Left renal pelvis (tissue), 4 donors: ENCODE measurements around the gene TSPAN31. TPM values are rescaled to one million over a fixed set of nuclear protein-coding genes. Genes with fewer than 3 reads are reported as not detected.
"Not testable (repeated sequence)": the region's sequence is repeated elsewhere in the genome, so short reads cannot be mapped to it uniquely, and the experiment has no call there.

ENCODE experiments used
- DNase-seq, 4 donors: peaks; one replicate each; pipeline ENCODE4 v3.0.0-alpha.2; 2013; ENCODE audit warnings: low read depth in 4 of 4, low spot score in 3 of 4
- polyA plus RNA-seq, 4 donors: library from polyadenylated mRNA; unstranded; fragments of 120-200 nt; gene quantifications; one replicate each; pipeline ENCODE4 v1.2.1, GENCODE V29; 2013; ENCODE audit not compliant: insufficient read length in 4 of 4

Gene TSPAN31
- polyA plus RNA-seq, 4 donors: 67.7 to 108 (median 102) TPM

DNA sequence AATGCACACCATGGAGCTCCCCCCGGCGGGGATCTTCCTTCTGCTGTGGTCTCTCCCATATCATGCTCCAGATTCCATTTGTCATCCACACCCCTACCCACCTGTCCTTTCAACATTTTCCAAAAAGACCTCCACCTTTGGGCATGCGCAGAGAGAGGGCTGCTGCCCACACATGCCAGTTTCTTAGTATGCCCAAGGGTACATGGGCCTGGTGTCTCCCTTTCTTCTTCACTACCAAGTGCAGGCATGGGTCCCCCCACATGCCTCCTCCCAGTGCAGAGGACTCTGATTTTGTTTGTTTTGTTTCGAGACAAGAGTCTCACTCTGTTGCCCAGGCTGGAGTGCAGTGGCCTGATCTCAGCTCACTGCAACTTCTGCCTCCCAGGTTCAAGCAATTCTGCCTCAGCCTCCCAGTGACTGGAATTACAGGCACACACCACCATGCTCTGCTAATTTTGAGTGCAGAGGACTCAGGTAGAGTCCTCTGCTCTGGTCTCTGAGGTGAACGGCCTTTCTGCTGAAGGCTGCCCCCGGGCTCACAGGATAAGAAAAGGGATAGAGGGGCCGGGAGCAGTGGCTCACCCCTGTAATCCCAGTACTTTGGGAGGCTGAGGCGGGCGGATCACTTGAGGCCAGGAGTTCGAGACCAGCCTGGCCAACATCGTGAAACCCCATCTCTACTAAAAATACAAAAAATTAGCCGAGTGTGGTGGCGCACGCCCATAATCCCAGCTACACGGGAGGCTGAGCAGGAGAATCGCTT, 22.8 kb upstream of the TSPAN31 start:
- DNase-seq: not testable (repeated sequence)

DNA sequence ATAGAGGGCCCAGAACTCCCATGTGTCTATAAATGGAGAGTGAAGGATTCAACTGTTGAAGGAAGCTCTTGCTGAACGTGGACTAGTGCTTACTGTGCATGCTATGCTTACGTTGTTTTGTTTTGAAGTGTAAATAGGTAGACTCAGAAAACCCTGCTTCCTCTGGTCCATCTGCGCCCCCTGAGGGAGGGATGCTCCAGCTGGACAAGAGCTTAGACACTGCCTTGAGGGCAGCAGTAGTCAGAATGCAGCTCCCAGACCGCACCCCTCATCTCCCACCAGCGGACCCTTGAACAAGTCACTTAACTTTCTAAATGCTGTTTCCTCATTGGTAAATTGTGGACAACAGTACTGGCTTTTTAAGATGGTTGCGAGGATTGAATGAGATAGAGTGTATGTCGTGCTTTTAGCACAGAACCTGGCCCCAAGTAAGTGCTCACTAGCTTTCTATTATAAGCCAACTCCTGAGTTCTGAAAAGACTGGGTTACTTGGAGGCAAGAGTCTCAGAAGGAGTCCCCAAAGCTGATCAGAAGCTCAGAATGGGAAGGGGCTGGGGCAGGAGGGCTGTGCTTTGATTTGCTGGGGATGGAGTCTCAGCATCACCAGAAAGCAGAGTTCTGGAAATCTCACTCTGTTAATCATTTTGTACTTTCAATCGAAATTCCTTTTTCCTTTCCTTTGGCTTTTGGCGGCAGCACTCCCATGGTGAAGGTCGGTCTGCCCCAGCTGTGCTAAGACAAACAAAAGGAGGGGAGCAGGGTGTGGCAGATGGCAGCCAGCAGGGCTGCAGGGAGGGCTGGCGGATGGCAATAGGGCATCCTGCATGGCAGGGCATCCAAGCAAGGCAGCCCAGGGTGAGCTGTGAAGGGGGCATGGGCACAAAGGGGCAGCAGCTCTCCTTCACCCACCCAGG, 21.9 kb upstream of the TSPAN31 start:
- DNase-seq: no peak

DNA sequence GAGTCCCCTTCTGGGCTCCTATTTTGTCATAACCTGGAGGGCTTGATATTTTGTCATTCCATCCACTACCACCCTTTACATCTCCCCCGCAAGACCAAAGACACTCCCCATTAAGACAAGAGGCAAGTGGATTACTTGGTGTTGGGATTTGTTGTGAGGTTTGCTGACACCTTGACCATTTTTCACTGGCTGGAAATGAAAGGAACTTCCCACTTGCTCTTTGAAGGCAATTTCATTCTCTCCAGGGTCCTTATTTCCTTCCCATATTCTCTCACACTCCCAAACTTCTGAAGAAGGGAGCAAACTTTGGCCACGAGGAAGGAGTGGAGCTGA, 21.2 kb upstream of the TSPAN31 start:
- no peak for DNase-seq

- no peak for DNase-seq
Measured at GRCh38 chr12:57724003-57724935, 20.6 kb upstream of the TSPAN31 start.

GRCh38 chr12:57724936-57725740, 19.7 kb upstream of the TSPAN31 start:
- no peak for DNase-seq

- no peak for DNase-seq
Measured at GRCh38 chr12:57725851-57726150, 19.0 kb upstream of the TSPAN31 start.

DNA sequence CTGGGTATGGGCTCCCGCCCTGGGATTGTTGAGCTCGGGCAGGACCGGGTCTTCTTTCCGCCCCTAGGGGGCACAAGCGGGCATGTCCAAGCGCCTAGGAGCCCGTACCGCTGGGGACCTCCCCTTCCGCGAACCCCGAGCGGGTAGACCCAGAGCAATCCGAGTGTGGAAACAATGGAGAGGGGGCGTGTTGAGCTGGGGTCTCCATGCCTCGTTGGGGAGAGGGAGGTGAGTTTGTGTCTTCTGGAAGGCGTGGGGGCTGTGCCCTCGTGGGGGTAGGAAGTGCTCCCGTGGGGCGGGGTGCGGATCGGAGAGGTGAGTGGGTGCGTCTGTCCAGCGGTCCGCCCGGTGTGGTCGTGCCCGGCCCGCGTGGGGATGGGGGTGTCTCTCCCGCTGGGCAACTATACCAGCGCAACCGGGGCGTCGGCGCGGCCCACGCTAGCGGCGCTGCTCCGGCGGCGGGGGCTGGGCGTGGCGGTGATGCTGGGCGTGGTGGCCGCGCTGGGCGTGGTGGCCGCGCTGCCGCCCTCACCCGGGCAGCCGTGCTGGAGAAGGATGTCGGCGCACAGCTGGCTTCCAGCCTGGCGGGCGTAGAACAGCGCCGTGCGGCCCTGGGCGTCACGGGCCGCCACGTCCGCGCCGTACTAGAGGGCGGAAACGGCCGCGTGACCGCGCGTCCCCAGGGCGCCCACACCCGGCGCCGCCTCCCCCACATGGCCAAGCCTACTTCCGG, 18.5 kb upstream of the TSPAN31 start:
- no peak for DNase-seq

GRCh38 chr12:57726884-57727757, 17.7 kb upstream of the TSPAN31 start:
- DNase-seq: no peak

- DNase-seq: no peak
Measured at GRCh38 chr12:57727758-57728395, 17.0 kb upstream of the TSPAN31 start.

DNA sequence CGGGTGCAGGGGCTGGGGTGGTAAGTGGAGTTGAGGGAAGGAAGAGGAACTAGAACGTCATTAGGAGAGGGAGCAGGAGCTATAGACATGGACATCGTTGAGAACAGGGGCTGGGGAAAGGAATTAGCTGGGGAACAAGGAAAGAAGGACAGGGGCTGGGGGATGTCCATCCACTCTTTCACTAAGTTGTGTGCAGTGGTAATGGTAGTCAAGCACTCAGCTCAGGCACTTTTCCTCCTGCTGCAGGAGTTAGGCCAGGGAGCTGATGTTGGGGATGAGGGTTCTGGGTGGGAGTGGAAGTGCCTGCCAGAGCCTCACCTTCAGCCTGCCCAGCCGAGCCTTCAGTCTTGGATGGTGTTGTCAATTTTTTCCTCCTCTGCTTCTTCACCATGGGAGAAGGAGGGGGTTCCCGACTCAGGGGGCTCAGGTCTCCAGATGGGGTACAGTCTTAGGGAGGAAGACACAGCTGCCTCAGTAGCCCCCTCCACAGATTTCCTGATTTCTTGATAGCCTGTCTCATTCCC, 15.5 kb upstream of the TSPAN31 start:
- no peak for DNase-seq

GRCh38 chr12:57730336-57731067, 14.3 kb upstream of the TSPAN31 start:
- DNase-seq: no peak

GRCh38 chr12:57731411-57732080, 13.3 kb upstream of the TSPAN31 start:
- no peak for DNase-seq

- DNase-seq: no peak
Measured at GRCh38 chr12:57732270-57732669, 12.6 kb upstream of the TSPAN31 start.

GRCh38 chr12:57732726-57733593, 11.9 kb upstream of the TSPAN31 start:
- no peak for DNase-seq

DNA sequence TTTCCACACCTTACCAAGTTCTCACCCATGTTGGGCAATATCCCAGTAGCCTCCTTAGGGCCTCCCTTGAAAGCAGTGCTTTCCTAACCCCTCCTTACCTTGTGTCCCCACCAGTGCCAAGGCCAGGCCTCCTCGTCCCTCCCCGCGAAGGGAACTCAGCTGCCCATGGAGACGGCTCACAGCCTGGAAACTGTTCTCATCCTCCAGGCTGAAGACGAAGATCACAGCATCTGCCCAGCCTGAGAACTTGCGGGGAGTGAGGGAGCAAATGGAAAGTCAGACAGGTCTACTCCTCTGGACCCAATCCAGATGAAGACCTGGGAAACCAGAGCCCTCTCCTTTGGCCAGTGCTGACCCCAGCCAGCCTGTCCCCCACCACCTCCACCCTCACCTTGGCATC, 10.9 kb upstream of the TSPAN31 start:
- no peak for DNase-seq

DNA sequence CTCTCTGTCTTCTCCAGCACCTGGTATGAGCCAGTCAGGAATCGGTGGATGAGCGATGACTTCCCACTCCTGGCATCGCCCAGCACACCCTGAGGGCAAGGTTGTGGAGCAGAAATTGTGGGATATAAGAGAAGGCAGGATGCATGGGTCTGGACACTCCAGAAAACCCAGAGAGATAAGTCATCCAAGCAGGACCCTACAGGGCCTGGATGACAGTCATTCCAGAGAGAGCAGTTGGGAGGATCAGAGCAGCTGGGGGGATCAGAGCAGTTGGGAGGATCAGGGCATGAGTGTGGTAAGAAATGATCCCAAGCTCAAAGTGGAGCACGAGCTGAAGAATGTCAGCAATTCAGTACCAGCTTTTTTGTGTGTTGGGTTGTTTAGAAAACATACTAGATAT, 10.2 kb upstream of the TSPAN31 start:
- DNase-seq: no peak
